GM12878 (cell line): Measurements from ENCODE around the gene TRMT44. TPM values are rescaled to one million over a fixed set of nuclear protein-coding genes. Genes with fewer than 3 reads are reported as not detected.

ENCODE experiments used
- ATAC-seq: fragments of 200-7000 bp; cut with Tn5 transposase; 3 replicates; pipeline ENCODE4 v1.9.1; 2020; ENCODE audit warnings: mild to moderate bottlenecking, moderate library complexity
- BruUV-seq: library from RNA; stranded (reverse); fragments of 400-500 nt; replicated peaks from 2 replicates; lab custom pipeline; 2021; lab: Mats Ljungman, UMichigan
- CTCF ChIA-PET: fragments of 300-600 bp; sonication (Branson Sonifier 250); formaldehyde crosslinking; extraction: SDS; loops from one replicate; lab custom pipeline; 2021; ENCODE audit warnings: inconsistent platforms; lab: Yijun Ruan, JAX
- POLR2A ChIA-PET: fragments of 350-600 bp; formaldehyde crosslinking; extraction: SDS; loops from one replicate; lab custom pipeline; 2021; ENCODE audit warnings: inconsistent platforms; lab: Charles Lee
- RAD21 ChIA-PET: fragments of 300-600 bp; sonication (Branson Sonifier 250); formaldehyde crosslinking; loops from one replicate; lab custom pipeline; 2023; ENCODE audit warnings: antibody characterized with exemption; ENCODE audit not compliant: unreplicated experiment; lab: Charles Lee
- SMC1A ChIA-PET: fragments of 300-600 bp; sonication (Branson Sonifier 250); formaldehyde crosslinking; loops from one replicate; lab custom pipeline; 2023; ENCODE audit not compliant: unreplicated experiment, uncharacterized antibody; lab: Charles Lee
- DNase-seq: peaks from one replicate; pipeline ENCODE4 v3.0.0-alpha.2; 2011; ENCODE audit warnings: low read depth, low spot score
- FAIRE-seq: peaks from 3 replicates; lab custom pipeline; 2011; peaks lifted over from hg19 to GRCh38; lab: Jason Lieb, UNC
- H2AFZ ChIP-seq: 2 replicates; pipeline ENCODE4 v1.6.0; 2011; ENCODE audit warnings: low read depth, low read length, control low read depth; ENCODE audit not compliant: control insufficient read depth
- H3K27ac ChIP-seq: 2 replicates; pipeline ENCODE4 v1.5.1; 2011; ENCODE audit warnings: control low read depth; ENCODE audit not compliant: control insufficient read depth, insufficient read depth
- H3K27me3 ChIP-seq, 2 experiments: replicated peaks in 1 of 2; 2 replicates each; pipeline versions ENCODE4 v1.6.0 to v1.6.1; 2011; ENCODE audit warnings: low read length in 1 of 2; ENCODE audit not compliant: control insufficient read depth in 2 of 2, insufficient read depth in 2 of 2
- H3K36me3 ChIP-seq, 2 experiments: 2 replicates each; pipeline ENCODE4 v1.5.1; 2011; ENCODE audit warnings: low read length in 1 of 2; ENCODE audit not compliant: control insufficient read depth in 2 of 2, insufficient read depth in 2 of 2
- H3K4me1 ChIP-seq: 2 replicates; pipeline ENCODE4 v1.6.1; 2011; ENCODE audit warnings: mild to moderate bottlenecking, low read length, moderate library complexity, mixed read lengths; ENCODE audit not compliant: control insufficient read depth, insufficient read depth
- H3K4me2 ChIP-seq: 2 replicates; pipeline ENCODE4 v1.6.0; 2011; ENCODE audit warnings: control low read depth; ENCODE audit not compliant: control insufficient read depth, insufficient read depth
- H3K4me3 ChIP-seq: fragments of 200-600 bp; sonication (generic); 2 replicates; pipeline ENCODE4 v1.5.1; 2016
- H3K79me2 ChIP-seq: 2 replicates; pipeline ENCODE4 v1.6.0; 2011; ENCODE audit warnings: low read length; ENCODE audit not compliant: control insufficient read depth, insufficient read depth
- H3K9ac ChIP-seq: 2 replicates; pipeline ENCODE4 v1.8.0; 2011; ENCODE audit warnings: low read length, control low read depth, mixed read lengths; ENCODE audit not compliant: control insufficient read depth, insufficient read depth
- H3K9me3 ChIP-seq: replicated peaks from 3 replicates; pipeline ENCODE4 v1.5.1; 2011; ENCODE audit warnings: mild to moderate bottlenecking, low read length; ENCODE audit not compliant: control insufficient read depth, insufficient read depth
- H4K20me1 ChIP-seq: 2 replicates; pipeline ENCODE4 v1.6.0; 2011; ENCODE audit not compliant: control insufficient read depth, insufficient read depth
- CBX5 ChIP-seq: sonication (generic); IDR thresholded peaks from 2 replicates; pipeline ENCODE4 v1.6.1; 2016; ENCODE audit warnings: low read depth, moderate library complexity, mild to moderate bottlenecking, inconsistent platforms
- CEBPZ ChIP-seq: fragments of 150-350 bp; IDR thresholded peaks from 2 replicates; pipeline ENCODE4 v1.6.1; 2016; ENCODE audit warnings: low read depth, low read length
- ESRRA ChIP-seq: IDR thresholded peaks from 2 replicates; pipeline ENCODE4 v1.6.1; 2012; ENCODE audit warnings: mild to moderate bottlenecking, low read length, improper control_type of control experiment
- PBX3 ChIP-seq: IDR thresholded peaks from 2 replicates; pipeline ENCODE4 v1.6.1; 2011; ENCODE audit warnings: mild to moderate bottlenecking, low read depth, low read length, moderate library complexity; ENCODE audit not compliant: insufficient replicate concordance
- POLR2A ChIP-seq: IDR thresholded peaks from 2 replicates; pipeline ENCODE4 v1.6.1; 2011; ENCODE audit warnings: low read depth, mild to moderate bottlenecking, low read length
- RELA ChIP-seq: fragments of 450-650 bp; IDR thresholded peaks from 2 replicates; pipeline ENCODE4 v1.8.0; 2014; ENCODE audit warnings: borderline replicate concordance; ENCODE audit not compliant: partially characterized antibody
- SMC3 ChIP-seq: IDR thresholded peaks from 2 replicates; pipeline ENCODE4 v1.6.1; 2011; ENCODE audit warnings: low read length, improper control_type of control experiment, borderline replicate concordance
- SPI1 ChIP-seq: IDR thresholded peaks from 2 replicates; pipeline ENCODE4 v1.6.1; 2011; ENCODE audit warnings: low read depth, mild to moderate bottlenecking, low read length, moderate library complexity, borderline replicate concordance; ENCODE audit not compliant: insufficient read depth
- ZNF384 ChIP-seq: IDR thresholded peaks from 2 replicates; pipeline ENCODE4 v1.6.1; 2012; ENCODE audit warnings: low read depth, mild to moderate bottlenecking, low read length, improper control_type of control experiment, borderline replicate concordance
- ZSCAN29 ChIP-seq: fragments of 450-650 bp; IDR thresholded peaks from 2 replicates; pipeline ENCODE4 v1.6.1; 2017; ENCODE audit warnings: mild to moderate bottlenecking, moderate library complexity
- WGBS: methylation state at CpG from one replicate; pipeline ENCODE4 v1.1.6; 2016; ENCODE audit warnings: low lambda C conversion rate; ENCODE audit not compliant: insufficient replicate concordance, insufficient coverage; ENCODE audit errors: missing lambda C conversion rate; 5-methylcytosine and 5-hydroxymethylcytosine counted together
- in situ Hi-C: fragments of 300-500 bp; cut with MboI; formaldehyde crosslinking; loops from 9 replicates; pipeline ENCODE4 v1.14.3; 2018; ENCODE audit warnings: mixed read lengths
- intact Hi-C: fragments of 100-400 bp; cut with micrococcal nuclease; formaldehyde crosslinking; loops from one replicate; pipeline ENCODE4 v1.14.2; 2022; ENCODE audit not compliant: unreplicated experiment
- polyA plus RNA-seq, 11 experiments: library from polyadenylated mRNA; depleted of rRNA in 4 of 11; unstranded in 6 of 11; stranded (reverse) in 5 of 11; fragments of >200 nt; fragmentation: Nextera tagmentation in 4 of 11; fragmentation: Illumina TruSeq in 1 of 11; extraction: Ambion mirVana in 4 of 11; extraction: Trizol in 1 of 11; gene quantifications; 1 replicate in 1 of 11; 2 replicates in 10 of 11; pipeline versions ENCODE4 v1.2.1 to v1.2.3, GENCODE V29; 2011 to 2016; ENCODE audit warnings: inconsistent platforms in 2 of 11, missing spikeins in 2 of 11, low read depth in 1 of 11
- total RNA-seq, 4 experiments: library from RNA; depleted of rRNA in 3 of 4; stranded (reverse); fragments of >200 nt in 3 of 4; fragmentation: Illumina TruSeq in 1 of 4; extraction: Trizol in 1 of 4; gene quantifications; 2 replicates each; pipeline versions ENCODE4 v1.2.1 to v1.2.3, GENCODE V29; 2013 to 2021
- TF ChIP-seq, protein P1 (sequence below): IDR thresholded peaks from 2 replicates; pipeline ENCODE4 v1.6.1; 2012; ENCODE audit warnings: low read depth, low read length, improper control_type of control experiment

The TRMT44 gene
- total and polyA plus RNA-seq, 10 of the 15 experiments (the other 5 are each of a cell fraction or from before 2014, with no cell fraction given), result 1.3 to 18.5 (median 10.1) TPM

DNA sequence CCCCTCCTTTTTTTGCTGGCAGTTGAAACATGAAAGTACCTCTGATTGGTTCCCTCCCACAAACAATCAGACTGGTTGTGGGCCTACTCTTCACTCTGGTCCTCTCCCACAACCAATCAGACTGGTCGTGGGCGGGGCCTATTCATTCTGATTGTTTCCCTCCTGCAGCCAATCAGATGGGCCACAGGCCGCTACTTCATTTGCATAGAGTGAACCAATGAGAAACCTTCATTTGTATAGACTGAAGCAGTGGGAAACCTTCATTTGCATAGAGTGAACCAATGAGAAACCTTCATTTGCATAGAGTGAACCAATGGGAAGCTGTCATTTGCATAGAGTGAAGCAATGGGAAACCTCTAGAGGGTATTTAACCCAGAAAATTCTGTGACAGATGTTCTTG is 55.2 kb downstream of the TRMT44 start:
- H4K20me1 ChIP-seq, result no peaks in the 10 kb centered on the region
- no peak overlapping the region for H3K4me3 ChIP-seq
- FAIRE-seq (no peak), DNase-seq (no peak), ATAC-seq (no peak)
- no peak overlapping the region for H3K9ac ChIP-seq
- no peak for TF ChIP-seq ZNF384
- TF ChIP-seq RELA, result no peak
- no peak for TF ChIP-seq POLR2A
- no peak for TF ChIP-seq SMC3
- no peak for TF ChIP-seq ZSCAN29
- no peak for TF ChIP-seq CEBPZ
- no peak for TF ChIP-seq PBX3
- no peak for TF ChIP-seq CBX5
- TF ChIP-seq, protein P1, sequence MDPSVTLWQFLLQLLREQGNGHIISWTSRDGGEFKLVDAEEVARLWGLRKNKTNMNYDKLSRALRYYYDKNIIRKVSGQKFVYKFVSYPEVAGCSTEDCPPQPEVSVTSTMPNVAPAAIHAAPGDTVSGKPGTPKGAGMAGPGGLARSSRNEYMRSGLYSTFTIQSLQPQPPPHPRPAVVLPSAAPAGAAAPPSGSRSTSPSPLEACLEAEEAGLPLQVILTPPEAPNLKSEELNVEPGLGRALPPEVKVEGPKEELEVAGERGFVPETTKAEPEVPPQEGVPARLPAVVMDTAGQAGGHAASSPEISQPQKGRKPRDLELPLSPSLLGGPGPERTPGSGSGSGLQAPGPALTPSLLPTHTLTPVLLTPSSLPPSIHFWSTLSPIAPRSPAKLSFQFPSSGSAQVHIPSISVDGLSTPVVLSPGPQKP, result no peak
- TF ChIP-seq SPI1, result no peak
- TF ChIP-seq ESRRA, result no peak
- H2AFZ ChIP-seq, result no peak overlapping the region
- ChIA-PET POLR2A (interaction anchor here (1.0 kb wide), 1 partner anchor 27 kb away, joined by 3 read pairs; no protein-coding TSS in a partner anchor), SMC1A (no interaction called here), CTCF (no interaction called here), RAD21 (no interaction called here)
- no peaks in the 10 kb centered on the region for H3K4me1 ChIP-seq
- 29% methylated on average over 3 of the region's 3 CpGs for WGBS
- in situ Hi-C loops (no loop called here), intact Hi-C loops (no loop called here)
- BruUV-seq, result no TSS peak
- no peak overlapping the region for H3K27ac ChIP-seq
- H3K9me3 ChIP-seq, result no peaks in the 10 kb centered on the region; the same call in 2 of the 3 replicates
- no peaks in the 10 kb centered on the region for H3K36me3 ChIP-seq
- H3K79me2 ChIP-seq, result no peaks in the 10 kb centered on the region
- H3K27me3 ChIP-seq, result no peaks in the 10 kb centered on the region
- H3K4me2 ChIP-seq, result no peak overlapping the region
